ENCODE results near the gene MCF2L. TPM values are rescaled to one million over a fixed set of nuclear protein-coding genes. Genes with fewer than 3 reads are reported as not detected.
"Not testable (repeated sequence)": the region's sequence is repeated elsewhere in the genome, so short reads cannot be mapped to it uniquely, and the experiment has no call there.

Gene MCF2L
- total RNA-seq, 2 donors from 2014 or later: 47.6 to 64.7 TPM

- 91% methylated on average over 14 of the region's 14 CpGs for WGBS
- TF ChIP-seq CTCF (IDR thresholded peaks at IDR 0.05): no peak
- TF ChIP-seq POLR2A (IDR thresholded peaks at IDR 0.05): no peak
- no peak for TF ChIP-seq POLR2AphosphoS5 (IDR thresholded peaks at IDR 0.05)
- Histone ChIP-seq H3K9me3 (no peaks in the 10 kb centered on the region), H3K4me1 (replicated peaks) (no peaks in the 10 kb centered on the region), H3K27me3 (replicated peaks; ENCODE audit: insufficient read depth) (no peaks in the 10 kb centered on the region), H3K4me3 (no peak overlapping the region), H3K27ac (no peak overlapping the region), H3K36me3 (no peaks in the 10 kb centered on the region)
- DNase-seq (ENCODE audit: low spot score): no peak
- intact Hi-C loops (cut with DNase I): no loop called here
These were observed 84.4 kb downstream of the MCF2L start for GRCh38 chr13:113053376-113053775.

- DNase-seq (ENCODE audit: low spot score): no peak
- H3K36me3 ChIP-seq: no peaks in the 10 kb centered on the region
- intact Hi-C loops (cut with DNase I): no loop called here
- no peaks in the 10 kb centered on the region for H3K9me3 ChIP-seq
- H3K4me1 ChIP-seq (replicated peaks): no peaks in the 10 kb centered on the region
- 88% methylated on average over 31 of the region's 31 CpGs for WGBS
- TF ChIP-seq POLR2AphosphoS5 (IDR thresholded peaks at IDR 0.05) (no peak), POLR2A (IDR thresholded peaks at IDR 0.05) (no peak), CTCF (IDR thresholded peaks at IDR 0.05) (no peak)
- H3K27ac ChIP-seq: no peak overlapping the region
- no peak overlapping the region for H3K4me3 ChIP-seq
- H3K27me3 ChIP-seq (replicated peaks; ENCODE audit: insufficient read depth): no peaks in the 10 kb centered on the region
These were observed 85.0 kb downstream of the MCF2L start for GRCh38 chr13:113053801-113054604.

- Histone ChIP-seq H3K27me3 (replicated peaks; ENCODE audit: insufficient read depth) (no peaks in the 10 kb centered on the region), H3K4me1 (replicated peaks) (no peaks in the 10 kb centered on the region), H3K9me3 (no peaks in the 10 kb centered on the region), H3K4me3 (no peak overlapping the region), H3K27ac (no peak overlapping the region), H3K36me3 (no peaks in the 10 kb centered on the region)
- intact Hi-C loops (cut with DNase I): no loop called here
- no peak for DNase-seq (ENCODE audit: low spot score)
- WGBS: 100% methylated on average over 1 of the region's 1 CpG
- no peak for TF ChIP-seq POLR2A (IDR thresholded peaks at IDR 0.05)
- no peak for TF ChIP-seq CTCF (IDR thresholded peaks at IDR 0.05)
These were observed 88.1 kb downstream of the MCF2L start for GRCh38 chr13:113057084-113057483.

- intact Hi-C loops (cut with DNase I); H3K4me3 ChIP-seq; H3K27ac ChIP-seq; DNase-seq (ENCODE audit: low spot score); H3K27me3 ChIP-seq (replicated peaks; ENCODE audit: insufficient read depth); H3K36me3 ChIP-seq; H3K9me3 ChIP-seq; H3K4me1 ChIP-seq (replicated peaks): not testable (repeated sequence)
- 93% methylated on average over 3 of the region's 3 CpGs for WGBS
These were observed 88.5 kb downstream of the MCF2L start for GRCh38 chr13:113057559-113057958.

GRCh38 chr13:113058129-113058987, 89.3 kb downstream of the MCF2L start:
- Histone ChIP-seq H3K36me3 (no peaks in the 10 kb centered on the region), H3K27ac (no peak overlapping the region), H3K27me3 (replicated peaks; ENCODE audit: insufficient read depth) (no peaks in the 10 kb centered on the region), H3K4me3 (no peak overlapping the region), H3K9me3 (no peaks in the 10 kb centered on the region), H3K4me1 (replicated peaks) (no peaks in the 10 kb centered on the region)
- intact Hi-C loops (cut with DNase I): no loop called here
- TF ChIP-seq POLR2A (IDR thresholded peaks at IDR 0.05) (no peak), CTCF (IDR thresholded peaks at IDR 0.05) (no peak), POLR2AphosphoS5 (IDR thresholded peaks at IDR 0.05) (no peak)
- WGBS: 92% methylated on average over 21 of the region's 21 CpGs
- DNase-seq (ENCODE audit: low spot score): no peak
